Hepatocyte (in vitro differentiated cells): Measurements from ENCODE around the gene LCN2.

ENCODE experiments used
- EZH2 ChIP-seq: fragments of 200-600 bp; sonication (generic); IDR thresholded peaks from 2 replicates; pipeline ENCODE4 v1.6.1; 2016; ENCODE audit warnings: antibody characterized with exemption, mild to moderate bottlenecking, borderline replicate concordance
- TF ChIP-seq, protein P1 (sequence below): fragments of 200-600 bp; sonication (generic); IDR thresholded peaks from 2 replicates; pipeline ENCODE4 v1.5.1; 2016; ENCODE audit warnings: antibody characterized with exemption, mild to moderate bottlenecking; ENCODE audit not compliant: poor library complexity

DNA sequence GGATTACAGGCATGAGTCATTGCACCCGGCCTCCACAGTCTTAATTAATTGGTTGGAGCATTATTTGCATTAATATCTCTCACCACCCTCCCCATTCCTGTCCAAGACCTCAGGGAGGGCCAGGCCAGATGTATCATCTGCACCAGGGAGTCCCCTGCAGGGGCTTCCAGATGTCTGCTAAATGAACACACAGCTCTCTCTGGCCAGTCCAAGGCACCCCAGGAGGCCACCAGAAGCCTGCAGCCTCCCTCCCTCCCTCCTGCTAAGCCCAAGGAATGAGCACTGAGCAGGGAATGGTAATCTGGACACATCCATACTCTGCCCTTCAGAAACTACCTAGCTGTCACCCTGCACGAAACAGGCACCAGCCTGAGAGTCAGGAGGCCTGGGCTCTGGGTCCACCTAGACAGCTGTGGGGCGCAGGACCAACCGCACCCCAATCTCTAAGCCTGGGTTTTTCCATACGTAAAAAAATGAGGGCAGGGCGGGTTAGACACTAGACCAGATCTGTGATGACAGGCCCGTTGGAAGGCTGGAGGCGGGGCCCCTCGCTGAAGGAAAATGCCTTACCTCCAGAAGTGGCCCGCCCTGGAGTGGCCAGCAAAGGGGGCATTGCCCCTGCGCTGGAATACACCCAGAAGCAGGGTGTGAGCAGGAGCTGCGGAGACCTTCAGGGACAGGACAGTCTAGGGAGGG is 33.8 kb downstream of the LCN2 start:
- no peak for TF ChIP-seq EZH2
- TF ChIP-seq, protein P1, sequence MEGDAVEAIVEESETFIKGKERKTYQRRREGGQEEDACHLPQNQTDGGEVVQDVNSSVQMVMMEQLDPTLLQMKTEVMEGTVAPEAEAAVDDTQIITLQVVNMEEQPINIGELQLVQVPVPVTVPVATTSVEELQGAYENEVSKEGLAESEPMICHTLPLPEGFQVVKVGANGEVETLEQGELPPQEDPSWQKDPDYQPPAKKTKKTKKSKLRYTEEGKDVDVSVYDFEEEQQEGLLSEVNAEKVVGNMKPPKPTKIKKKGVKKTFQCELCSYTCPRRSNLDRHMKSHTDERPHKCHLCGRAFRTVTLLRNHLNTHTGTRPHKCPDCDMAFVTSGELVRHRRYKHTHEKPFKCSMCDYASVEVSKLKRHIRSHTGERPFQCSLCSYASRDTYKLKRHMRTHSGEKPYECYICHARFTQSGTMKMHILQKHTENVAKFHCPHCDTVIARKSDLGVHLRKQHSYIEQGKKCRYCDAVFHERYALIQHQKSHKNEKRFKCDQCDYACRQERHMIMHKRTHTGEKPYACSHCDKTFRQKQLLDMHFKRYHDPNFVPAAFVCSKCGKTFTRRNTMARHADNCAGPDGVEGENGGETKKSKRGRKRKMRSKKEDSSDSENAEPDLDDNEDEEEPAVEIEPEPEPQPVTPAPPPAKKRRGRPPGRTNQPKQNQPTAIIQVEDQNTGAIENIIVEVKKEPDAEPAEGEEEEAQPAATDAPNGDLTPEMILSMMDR: no peak
